Activated T-helper 2 cell treated with anti-CD3 and anti-CD28 coated beads, Interferon-gamma antibody, Interleukin-2, Interleukin-4, amounts not matched to agents 10 μg/mL and 5 μg/mL and 100 μg/mL, durations not matched to agents 14 hours and 24 hours and 36 hours (primary cell): ENCODE data around the gene SERPINA1. TPM values are rescaled to one million over a fixed set of nuclear protein-coding genes. Genes with fewer than 3 reads are reported as not detected.

Experiments
- DNase-seq: peaks from one replicate; pipeline ENCODE4 v3.0.0; 2021; ENCODE audit warnings: low spot score
- H3K27ac Mint-ChIP-seq: one replicate; pipeline ENCODE4 v1.8.0; 2021; ENCODE audit warnings: mixed read lengths
- H3K27me3 Mint-ChIP-seq: one replicate; pipeline ENCODE4 v1.8.0; 2021; ENCODE audit warnings: low read depth, mixed read lengths
- H3K36me3 Mint-ChIP-seq: one replicate; pipeline ENCODE4 v1.8.0; 2021; ENCODE audit warnings: low read depth, mixed read lengths
- H3K4me1 Mint-ChIP-seq: one replicate; pipeline ENCODE4 v1.8.0; 2021; ENCODE audit warnings: low read depth, mixed read lengths
- H3K4me3 Mint-ChIP-seq: one replicate; pipeline ENCODE4 v1.8.0; 2021; ENCODE audit warnings: low read depth, mild to moderate bottlenecking, moderate library complexity, mixed read lengths
- H3K9me3 Mint-ChIP-seq: one replicate; pipeline ENCODE4 v1.8.0; 2021; ENCODE audit warnings: mixed read lengths
- intact Hi-C: fragments of 100-400 bp; cut with micrococcal nuclease; formaldehyde crosslinking; loops from one replicate; pipeline ENCODE4 v1.15.1; 2023
- total RNA-seq: library from RNA; stranded (reverse); gene quantifications from 2 replicates; pipeline ENCODE4 v1.2.3, GENCODE V29; 2022

The SERPINA1 gene
- total RNA-seq, 1 donor from 2014 or later = 1.3 TPM

- H3K36me3 Mint-ChIP-seq = no peaks in the 10 kb centered on the region
- no peak for DNase-seq
- no peaks in the 10 kb centered on the region for H3K9me3 Mint-ChIP-seq
- H3K4me1 Mint-ChIP-seq = peaks cover 42% of the 10 kb centered on the region
- H3K4me3 Mint-ChIP-seq = no peak overlapping the region
- no peak overlapping the region for H3K27ac Mint-ChIP-seq
- intact Hi-C loops = loop anchor here (10.0 kb wide), 2 partner anchors 221 to 421 kb away; partner anchors contain the start of genes ASB2 and PPP4R4
- no peaks in the 10 kb centered on the region for H3K27me3 Mint-ChIP-seq
Measured at GRCh38 chr14:94395282-94395887, 7.0 kb upstream of the SERPINA1 start.

DNA sequence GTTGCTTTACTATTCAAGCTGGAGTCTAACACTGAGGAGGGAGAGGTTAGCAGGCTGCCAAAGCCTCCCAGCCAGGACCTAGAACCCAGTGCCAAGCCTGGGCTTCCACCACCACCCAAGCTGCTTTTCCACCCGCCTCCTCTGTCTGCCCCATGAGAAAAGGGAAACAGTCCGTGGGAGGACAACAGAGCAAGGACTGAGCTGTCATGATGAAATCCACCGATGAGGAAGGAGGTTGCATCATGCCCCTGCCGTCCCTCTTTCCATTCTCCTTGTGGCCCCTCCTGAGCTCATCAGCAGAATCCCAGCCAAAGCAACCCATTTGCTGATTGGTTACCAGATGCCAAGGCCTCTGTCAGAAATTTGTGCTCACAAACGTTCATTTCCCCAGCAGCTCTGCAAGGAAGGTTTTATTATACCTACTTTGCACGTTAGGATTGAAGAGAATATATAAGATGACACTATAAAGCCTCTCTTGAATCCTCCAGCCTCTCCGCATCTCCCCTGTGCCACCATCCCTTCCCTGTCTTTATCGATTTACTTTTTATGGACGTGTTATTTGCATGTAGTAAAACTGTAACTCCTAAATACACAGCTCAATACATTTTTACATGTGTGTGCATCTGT, 6.3 kb upstream of the SERPINA1 start:
- no peak overlapping the region for H3K4me3 Mint-ChIP-seq
- no peak for DNase-seq
- H3K9me3 Mint-ChIP-seq = no peaks in the 10 kb centered on the region
- H3K36me3 Mint-ChIP-seq = no peaks in the 10 kb centered on the region
- H3K4me1 Mint-ChIP-seq = peaks cover 42% of the 10 kb centered on the region
- intact Hi-C loops = loop anchor here (10.0 kb wide), 2 partner anchors 220 to 420 kb away; partner anchors contain the start of genes ASB2 and PPP4R4
- no peaks in the 10 kb centered on the region for H3K27me3 Mint-ChIP-seq
- H3K27ac Mint-ChIP-seq = peak overlapping the region; percentile 52

DNA sequence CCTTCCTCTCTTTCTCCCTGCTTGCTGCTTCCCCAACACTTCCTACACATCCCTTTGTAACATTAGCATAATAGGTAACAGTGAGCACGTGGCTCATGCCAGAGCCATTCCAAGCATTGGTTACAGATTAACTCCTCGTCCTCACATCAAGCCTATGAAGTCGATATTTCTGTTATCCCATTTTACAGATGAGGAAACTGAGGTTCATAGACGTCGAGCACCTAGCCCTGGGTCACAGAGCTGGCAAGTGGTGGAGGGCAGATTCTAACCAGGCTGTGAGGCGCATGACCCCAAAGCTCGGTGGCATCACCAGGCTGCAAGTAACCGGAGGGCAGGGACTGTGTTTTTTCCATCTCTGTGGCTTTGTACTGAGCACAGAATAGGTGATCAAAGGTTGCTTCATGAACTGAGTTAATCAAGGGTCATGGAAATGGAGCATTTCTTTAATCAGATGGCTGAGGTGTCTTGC, 5.7 kb upstream of the SERPINA1 start:
- intact Hi-C loops = loop anchor here (10.0 kb wide), 2 partner anchors 219 to 419 kb away; partner anchors contain the start of genes ASB2 and PPP4R4
- Mint-ChIP-seq H3K4me3 (no peak overlapping the region), H3K27me3 (no peaks in the 10 kb centered on the region), H3K4me1 (peaks cover 42% of the 10 kb centered on the region), H3K36me3 (no peaks in the 10 kb centered on the region), H3K9me3 (no peaks in the 10 kb centered on the region), H3K27ac (peak overlapping the region; percentile 52)
- no peak for DNase-seq

DNA sequence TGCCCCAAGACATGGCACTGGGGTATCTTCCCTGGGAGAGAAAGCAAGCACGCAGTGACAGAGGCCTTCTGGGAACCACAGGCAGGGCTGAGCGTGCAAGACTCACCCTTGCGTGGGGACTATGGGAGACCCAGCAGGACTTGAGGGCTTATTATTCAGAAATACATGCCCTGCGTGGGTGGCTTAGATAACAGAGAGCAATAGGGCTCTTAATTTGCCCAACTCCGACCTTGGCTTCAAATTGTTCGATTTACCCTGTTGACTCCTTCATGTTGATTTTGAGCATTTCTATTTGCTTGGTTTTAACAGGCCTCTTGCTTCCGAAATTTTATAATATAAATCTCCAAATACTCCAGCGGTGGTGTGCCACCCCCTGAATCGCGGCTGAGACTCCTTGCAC, 5.1 kb upstream of the SERPINA1 start:
- no peak for DNase-seq
- no peaks in the 10 kb centered on the region for H3K9me3 Mint-ChIP-seq
- H3K27ac Mint-ChIP-seq = peak overlapping the region; percentile 52
- H3K27me3 Mint-ChIP-seq = no peaks in the 10 kb centered on the region
- H3K36me3 Mint-ChIP-seq = no peaks in the 10 kb centered on the region
- intact Hi-C loops = loop anchor here (2.0 to 10.0 kb wide), 3 partner anchors 47 to 419 kb away; partner anchors contain the start of genes ASB2 and PPP4R4
- peaks cover 45% of the 10 kb centered on the region for H3K4me1 Mint-ChIP-seq
- no peak overlapping the region for H3K4me3 Mint-ChIP-seq

DNA sequence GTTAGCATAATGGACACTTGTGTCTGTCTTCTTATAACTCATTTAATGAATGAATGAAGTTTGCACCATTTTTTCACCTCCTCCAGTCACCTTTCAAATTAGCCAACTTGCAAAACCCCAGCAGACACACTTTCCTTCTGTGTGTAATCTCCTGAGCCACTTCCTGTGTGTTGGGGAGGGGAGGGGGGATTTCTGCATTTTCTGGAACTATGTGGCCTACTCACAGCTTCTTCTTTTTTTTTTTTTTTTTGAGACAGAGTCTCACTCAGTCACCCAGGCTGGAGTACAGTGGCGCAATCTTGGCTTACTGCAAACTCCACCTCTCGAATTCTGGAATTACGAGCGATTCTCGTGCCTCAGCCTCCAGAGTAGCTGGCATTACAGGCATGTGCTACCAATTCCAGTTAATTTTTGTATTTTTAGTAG, 4.1 kb upstream of the SERPINA1 start:
- Mint-ChIP-seq H3K36me3 (no peaks in the 10 kb centered on the region), H3K9me3 (no peaks in the 10 kb centered on the region), H3K4me1 (peaks cover 45% of the 10 kb centered on the region), H3K4me3 (no peak overlapping the region), H3K27ac (no peak overlapping the region), H3K27me3 (no peaks in the 10 kb centered on the region)
- DNase-seq = peak; percentile 33
- intact Hi-C loops = loop anchor here (2.0 to 10.0 kb wide), 3 partner anchors 46 to 418 kb away; partner anchors contain the start of genes ASB2 and PPP4R4

GRCh38 chr14:94391281-94391975, 3.0 kb upstream of the SERPINA1 start:
- Mint-ChIP-seq H3K36me3 (no peaks in the 10 kb centered on the region), H3K27me3 (no peaks in the 10 kb centered on the region), H3K9me3 (no peaks in the 10 kb centered on the region), H3K4me3 (no peak overlapping the region), H3K4me1 (peaks cover 45% of the 10 kb centered on the region), H3K27ac (peak overlapping the region; percentile 40)
- DNase-seq = no peak
- intact Hi-C loops = loop anchor here (10.0 kb wide), 2 partner anchors 217 to 417 kb away; partner anchors contain the start of genes ASB2 and PPP4R4

DNA sequence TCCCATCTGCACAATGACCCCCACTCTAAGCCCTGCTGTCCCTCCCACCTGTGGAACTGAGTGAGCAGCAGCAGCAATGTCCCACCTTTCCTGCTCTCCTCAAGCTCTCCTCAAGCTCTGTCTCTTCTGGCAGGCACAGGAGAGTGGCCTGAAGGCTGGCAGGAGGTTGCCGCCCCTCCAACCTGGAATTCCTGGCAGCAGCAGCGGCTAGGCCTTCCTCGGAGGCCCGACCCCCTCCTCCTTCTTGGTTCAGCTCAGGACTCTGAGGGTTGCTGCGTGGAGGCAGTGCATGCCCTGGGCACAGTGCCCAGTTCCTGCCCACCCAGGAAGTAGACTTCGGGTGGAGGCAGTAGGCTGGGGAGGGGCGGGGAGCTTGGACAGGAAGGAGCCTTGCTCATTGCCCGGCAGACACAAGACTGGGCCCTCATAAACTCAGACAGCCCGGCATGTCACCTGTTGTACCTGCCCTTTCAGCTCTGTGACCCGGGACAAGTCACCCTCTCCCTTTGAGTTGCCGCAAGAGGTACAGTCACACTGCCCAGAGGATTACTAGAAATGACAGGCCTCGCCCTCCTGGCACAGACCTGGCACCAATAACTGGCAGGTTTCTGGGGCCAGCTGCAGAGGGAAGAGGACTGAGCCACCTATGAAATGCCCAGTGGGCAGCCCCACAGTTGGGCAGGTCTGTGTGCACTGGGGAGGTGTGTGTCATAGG, 2.1 kb upstream of the SERPINA1 start:
- intact Hi-C loops = loop anchor here (10.0 kb wide), 2 partner anchors 216 to 416 kb away; partner anchors contain the start of genes ASB2 and PPP4R4

GRCh38 chr14:94389731-94390371, 1.4 kb upstream of the SERPINA1 start:
- Mint-ChIP-seq H3K36me3 (no peaks in the 10 kb centered on the region), H3K27ac (no peak overlapping the region), H3K9me3 (no peaks in the 10 kb centered on the region), H3K4me3 (no peak overlapping the region), H3K27me3 (no peaks in the 10 kb centered on the region), H3K4me1 (peaks cover 41% of the 10 kb centered on the region)
- DNase-seq = no peak
- intact Hi-C loops = loop anchor here (10.0 kb wide), 2 partner anchors 215 to 415 kb away; partner anchors contain the start of genes ASB2 and PPP4R4

More for the DNA sequence above, 2.1 kb upstream of the SERPINA1 start:
- H3K4me1 Mint-ChIP-seq = peaks cover 45% of the 10 kb centered on the region
- no peak overlapping the region for H3K4me3 Mint-ChIP-seq
- H3K27ac Mint-ChIP-seq = peak overlapping the region; percentile 34
- H3K27me3 Mint-ChIP-seq = no peaks in the 10 kb centered on the region
- no peaks in the 10 kb centered on the region for H3K9me3 Mint-ChIP-seq
- no peak for DNase-seq
- H3K36me3 Mint-ChIP-seq = no peaks in the 10 kb centered on the region

- no peaks in the 10 kb centered on the region for H3K36me3 Mint-ChIP-seq
- no peaks in the 10 kb centered on the region for H3K9me3 Mint-ChIP-seq
- no peak for DNase-seq
- no peaks in the 10 kb centered on the region for H3K27me3 Mint-ChIP-seq
- H3K27ac Mint-ChIP-seq = no peak overlapping the region
- H3K4me3 Mint-ChIP-seq = no peak overlapping the region
- peaks cover 33% of the 10 kb centered on the region for H3K4me1 Mint-ChIP-seq
- intact Hi-C loops = no loop called here
Measured at GRCh38 chr14:94389104-94389469, 685 bp upstream of the SERPINA1 start.

DNA sequence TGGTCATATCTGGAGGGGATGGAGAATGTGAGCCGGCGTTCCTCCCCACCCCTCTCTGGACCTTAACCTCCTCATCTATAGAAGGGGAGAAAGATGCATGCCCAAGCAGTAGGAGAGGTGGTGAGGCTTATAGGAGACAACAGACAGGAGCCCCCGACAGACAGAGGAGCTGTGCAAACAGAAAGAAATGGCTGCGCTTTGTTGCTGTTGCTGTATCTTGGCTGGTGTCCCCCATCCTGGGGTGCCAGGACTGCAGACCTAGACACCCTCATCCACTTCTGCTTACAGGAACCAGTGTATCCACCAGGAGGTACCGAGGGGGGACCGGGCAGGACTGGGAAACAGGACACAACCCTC, 397 bp downstream of the SERPINA1 start:
- H3K4me1 Mint-ChIP-seq = peaks cover 23% of the 10 kb centered on the region
- no peaks in the 10 kb centered on the region for H3K27me3 Mint-ChIP-seq
- no peaks in the 10 kb centered on the region for H3K36me3 Mint-ChIP-seq
- H3K27ac Mint-ChIP-seq = no peak overlapping the region
- intact Hi-C loops = no loop called here
- no peaks in the 10 kb centered on the region for H3K9me3 Mint-ChIP-seq
- no peak for DNase-seq
- H3K4me3 Mint-ChIP-seq = no peak overlapping the region

- Mint-ChIP-seq H3K27ac (no peak overlapping the region), H3K36me3 (no peaks in the 10 kb centered on the region), H3K9me3 (no peaks in the 10 kb centered on the region), H3K4me1 (peaks cover 18% of the 10 kb centered on the region), H3K4me3 (no peak overlapping the region), H3K27me3 (no peaks in the 10 kb centered on the region)
- intact Hi-C loops = no loop called here
- no peak for DNase-seq
Measured at GRCh38 chr14:94387051-94388026, 1.1 kb downstream of the SERPINA1 start.
